GM18499 (cell line): ENCODE results near the gene VPS13D.

Experiments used
- ATAC-seq: cut with Tn5 transposase; IDR thresholded peaks from one replicate; pipeline ENCODE4 v1.9.1; 2021; ENCODE audit warnings: moderate number of reproducible peaks; ENCODE audit not compliant: insufficient read depth, unreplicated experiment

The VPS13D gene

GRCh38 chr1:12543740-12544154 is 313.9 kb downstream of the VPS13D start:
- ATAC-seq: no peak

DNA sequence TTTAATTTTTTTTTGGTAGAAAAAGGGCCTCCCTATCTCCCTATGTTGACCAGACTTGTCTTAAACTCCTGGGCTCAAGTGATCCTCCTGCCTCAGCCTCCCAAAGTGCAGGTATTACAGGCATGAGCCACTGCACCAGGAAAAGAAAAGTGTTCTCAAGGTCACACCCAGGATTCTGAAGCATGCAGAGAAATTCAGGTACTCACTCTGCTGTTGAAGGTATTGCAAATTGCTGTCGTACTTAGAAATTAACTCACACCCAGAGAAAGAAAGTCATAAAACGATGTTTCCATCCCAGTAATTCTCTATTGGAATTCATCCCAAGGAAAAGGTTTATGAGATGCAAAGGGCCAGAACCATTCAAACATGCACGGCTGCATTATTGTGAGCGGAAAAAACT is 314.5 kb downstream of the VPS13D start:
- no peak for ATAC-seq

GRCh38 chr1:12544992-12545391 is 315.2 kb downstream of the VPS13D start:
- ATAC-seq: no peak

- no peak for ATAC-seq
Measured at GRCh38 chr1:12546771-12547585, 317.1 kb downstream of the VPS13D start.

- ATAC-seq: no peak
Measured at GRCh38 chr1:12547586-12548225, 317.9 kb downstream of the VPS13D start.

- ATAC-seq: no peak
Measured at GRCh38 chr1:12548279-12548972, 318.6 kb downstream of the VPS13D start.

DNA sequence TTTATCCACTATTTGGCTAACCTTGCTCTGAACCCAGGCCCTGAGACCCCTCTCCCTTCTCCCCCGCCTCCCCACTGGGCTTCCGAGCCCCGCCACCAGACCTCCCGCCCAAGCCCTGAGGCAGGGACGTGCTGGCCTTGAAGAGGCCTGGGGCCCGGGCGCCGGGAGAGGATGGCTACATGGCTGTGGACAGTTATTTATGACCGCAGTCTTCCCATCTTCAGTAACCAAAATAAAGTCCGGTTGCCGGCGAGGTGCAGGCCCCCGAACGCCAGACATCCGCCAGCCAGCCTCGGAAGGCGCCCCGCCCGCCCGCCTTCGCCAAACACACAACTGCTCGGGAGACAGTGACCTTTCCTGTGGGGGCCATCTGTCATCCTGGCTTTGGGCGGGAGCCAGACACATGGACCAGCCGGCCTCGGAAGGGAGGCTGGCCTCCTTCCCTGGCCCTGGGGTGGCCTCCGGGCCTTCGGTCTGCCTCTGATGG is 319.2 kb downstream of the VPS13D start:
- no peak for ATAC-seq

DNA sequence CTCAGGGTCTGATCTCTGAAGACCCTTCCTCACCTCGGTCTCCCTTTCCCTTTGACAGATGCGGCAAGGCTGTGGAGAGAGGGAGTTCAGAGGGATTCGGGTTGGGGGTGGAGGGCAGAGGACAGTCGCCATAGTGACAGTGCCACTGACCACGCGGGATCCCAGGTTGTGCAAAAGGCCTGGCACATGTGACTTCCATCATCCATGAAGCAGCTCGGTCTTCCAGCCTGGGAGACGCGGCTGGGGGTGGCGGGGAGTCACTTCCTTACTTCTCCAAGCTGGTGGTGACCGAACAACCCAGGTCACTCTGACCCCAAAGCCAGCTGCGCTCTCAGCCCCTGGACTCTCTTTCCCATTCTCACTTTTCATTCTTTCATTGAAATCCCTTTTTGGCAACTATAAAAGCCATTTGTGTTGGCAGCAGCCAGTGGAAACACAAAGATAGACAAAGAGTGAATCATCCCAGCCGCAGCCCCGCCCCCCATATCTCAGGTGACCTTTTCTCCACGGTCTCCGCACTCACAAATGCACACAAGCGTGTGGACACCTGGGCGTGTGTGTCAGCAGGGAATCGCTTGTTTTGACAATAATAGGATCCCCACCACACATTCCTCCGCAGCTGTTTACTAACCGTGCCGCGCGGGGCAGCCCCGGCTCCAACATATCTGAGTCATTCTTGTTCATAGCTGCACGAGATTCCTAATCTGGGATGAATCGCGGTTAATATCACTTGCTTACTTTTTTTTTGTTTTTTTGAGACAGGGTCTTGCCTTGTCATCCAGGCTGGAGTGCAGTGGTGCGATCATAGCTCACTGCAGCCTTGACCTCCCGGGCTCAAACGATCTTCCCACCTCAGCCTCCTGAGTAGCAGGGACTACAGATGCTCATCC is 319.9 kb downstream of the VPS13D start:
- ATAC-seq: no peak

DNA sequence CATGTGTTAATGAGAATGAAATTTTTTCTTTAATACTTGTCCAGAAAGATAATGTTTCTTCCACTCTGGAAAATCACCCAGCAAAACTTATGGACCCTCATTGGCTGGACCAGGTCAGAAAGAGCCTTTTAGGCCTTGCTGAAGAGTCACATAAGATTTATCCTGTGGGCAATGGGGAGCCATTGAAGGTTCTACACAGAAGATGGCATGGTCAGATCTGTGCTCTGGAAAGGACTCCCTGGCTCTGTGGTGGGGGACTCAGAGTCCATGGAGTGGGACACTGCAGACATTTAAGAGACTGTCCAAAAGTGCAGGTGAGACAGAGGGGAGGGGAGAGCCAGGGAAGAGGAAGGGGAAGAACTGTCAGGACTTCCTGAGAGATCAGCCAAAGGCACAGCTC is 321.8 kb downstream of the VPS13D start:
- ATAC-seq: no peak

DNA sequence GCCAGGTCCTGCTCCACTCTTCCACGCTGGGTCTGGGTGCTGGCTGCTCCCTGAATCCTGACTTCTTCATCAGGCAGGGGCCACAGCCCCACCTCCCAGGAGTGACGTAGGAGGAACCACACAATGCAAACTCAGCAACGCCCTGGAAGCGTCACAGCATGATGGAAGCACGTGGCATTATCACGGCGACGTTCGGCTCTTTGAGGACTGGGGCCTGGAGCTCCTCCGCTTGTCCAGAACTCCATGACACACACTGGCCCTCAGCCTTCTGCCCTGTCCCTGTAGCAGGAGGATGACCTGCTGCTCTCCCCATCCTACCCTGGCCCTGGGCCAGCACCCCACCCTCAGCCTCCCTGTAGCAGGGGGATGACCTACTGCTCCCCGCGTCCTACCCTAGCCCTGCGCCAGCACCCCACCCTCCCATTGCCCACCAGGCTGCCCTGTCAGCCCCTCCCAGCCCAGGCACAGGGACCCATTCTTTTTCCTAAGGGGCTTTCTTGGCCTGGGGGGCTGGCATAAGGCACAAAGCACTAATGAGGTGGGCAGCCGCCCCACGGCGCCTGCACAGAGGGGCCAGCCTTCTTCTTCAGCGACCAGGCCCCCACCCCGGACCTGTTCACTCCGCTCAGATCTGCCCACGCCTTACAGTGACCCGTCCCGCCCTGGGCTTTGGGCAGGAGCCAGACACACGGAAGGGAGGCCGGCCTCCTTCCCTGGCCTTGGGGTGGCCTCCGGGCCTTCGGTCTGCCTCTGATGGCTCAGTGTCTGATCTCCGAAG is 322.5 kb downstream of the VPS13D start:
- ATAC-seq: no peak

DNA sequence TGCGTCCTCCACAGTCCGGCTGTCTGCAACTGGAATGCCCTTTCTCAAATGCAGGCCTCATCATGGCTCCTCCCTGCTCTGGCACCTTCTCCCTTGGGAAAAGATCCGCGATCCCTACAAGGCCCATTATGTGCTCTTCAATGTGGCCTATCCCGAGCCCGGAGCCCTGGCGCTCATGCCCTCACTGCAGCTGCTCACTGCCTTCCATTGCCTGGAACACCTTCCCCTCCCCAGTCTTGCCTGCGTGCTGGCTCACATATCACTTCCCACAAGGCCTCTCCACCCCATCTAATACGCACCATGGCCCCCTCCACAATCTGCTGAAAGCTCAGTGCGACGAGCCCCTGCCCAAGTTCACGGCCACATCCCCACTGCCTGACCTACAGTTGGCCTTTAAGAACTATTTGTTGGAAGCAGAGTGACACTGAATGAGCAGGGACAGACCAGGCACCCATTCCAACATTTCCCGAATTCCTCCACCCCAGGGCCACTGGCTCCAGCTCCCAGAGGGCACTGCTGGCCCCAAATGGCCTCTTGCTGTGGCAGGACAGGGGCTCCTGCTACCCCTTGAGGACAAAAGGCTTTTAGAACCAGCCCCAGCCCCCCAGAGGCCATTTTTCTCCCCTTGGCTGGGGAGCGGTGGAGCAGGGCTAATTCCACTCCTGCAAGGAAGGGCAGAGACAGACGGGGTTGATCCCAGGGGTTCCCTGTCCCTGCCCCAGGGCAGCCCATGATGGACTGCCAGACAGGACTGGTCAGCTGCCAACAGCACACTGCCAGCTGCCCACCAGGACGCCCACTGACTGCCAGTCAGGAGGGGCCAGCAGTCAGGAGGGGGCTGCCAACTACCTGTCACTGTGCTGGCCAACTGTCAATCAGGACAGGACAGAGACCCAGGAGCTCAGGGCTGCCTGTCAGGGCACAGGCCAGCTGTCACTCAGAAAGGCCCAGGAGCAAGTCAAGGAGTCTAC is 323.4 kb downstream of the VPS13D start:
- no peak for ATAC-seq

GRCh38 chr1:12553963-12554362 is 324.1 kb downstream of the VPS13D start:
- no peak for ATAC-seq

- ATAC-seq: no peak
Measured at GRCh38 chr1:12554521-12555305, 324.9 kb downstream of the VPS13D start.

DNA sequence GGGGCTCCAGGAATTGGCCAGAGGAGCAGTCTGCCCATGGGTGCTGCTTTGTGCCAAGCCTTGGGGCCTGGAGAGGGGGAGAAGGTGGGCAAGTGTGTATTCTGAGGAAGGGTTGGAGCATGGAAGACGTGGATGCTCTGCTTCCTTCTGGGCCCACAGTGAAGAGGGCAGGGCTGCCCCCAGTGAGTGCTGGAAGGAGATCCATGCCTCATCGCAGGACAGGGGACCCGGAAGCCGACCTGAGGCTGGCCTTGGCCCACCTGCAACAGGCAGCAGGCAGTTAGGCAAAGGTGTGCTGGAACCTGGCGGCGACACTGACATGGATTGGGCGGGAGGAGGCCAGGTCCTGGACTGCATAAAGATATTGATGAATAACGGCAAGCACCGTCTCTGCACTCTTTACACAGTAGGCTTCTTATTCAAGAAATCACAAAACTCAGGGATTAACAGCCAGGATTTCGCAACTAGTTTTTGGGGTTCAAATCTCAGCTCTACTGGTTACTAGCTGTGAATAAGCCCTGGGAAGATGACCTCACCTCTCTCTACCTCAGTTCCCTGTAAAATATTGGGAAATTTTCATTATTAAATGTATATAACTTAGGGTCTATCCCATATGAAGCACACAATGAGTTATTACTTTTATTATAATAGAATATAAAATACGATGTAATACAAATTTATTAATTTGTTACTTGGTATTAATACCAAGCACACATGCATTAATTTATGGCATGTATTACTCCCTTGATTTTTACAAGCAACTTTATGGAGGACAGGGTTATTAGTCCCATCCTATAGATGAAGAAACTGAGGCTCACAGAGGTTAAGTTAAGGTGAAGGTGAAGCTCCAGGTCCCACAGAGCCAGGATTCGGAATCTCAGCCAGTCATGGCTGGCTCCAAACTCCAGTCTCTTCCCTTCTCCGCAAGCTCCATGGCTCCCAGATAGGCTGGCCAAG is 325.9 kb downstream of the VPS13D start:
- ATAC-seq: no peak

- ATAC-seq: no peak
Measured at GRCh38 chr1:12556368-12556930, 326.6 kb downstream of the VPS13D start.
